ENCODE measurements around the gene SLC25A41. TPM values are rescaled to one million over a fixed set of nuclear protein-coding genes. Genes with fewer than 3 reads are reported as not detected.
"Not testable (repeated sequence)": the region's sequence is repeated elsewhere in the genome, so short reads cannot be mapped to it uniquely, and the experiment has no call there.

Gene SLC25A41
- total RNA-seq, 1 donor from 2014 or later: 0.70 TPM

- DNase-seq (ENCODE audit: extremely low read depth, low read depth, low spot score): not testable (repeated sequence)
Measured at GRCh38 chr19:6428692-6429418, 4.7 kb downstream of the SLC25A41 start.

GRCh38 chr19:6427131-6427530 is 6.4 kb downstream of the SLC25A41 start:
- DNase-seq (ENCODE audit: extremely low read depth, low read depth, low spot score): no peak

- DNase-seq (ENCODE audit: extremely low read depth, low read depth, low spot score): no peak
Measured at GRCh38 chr19:6425732-6426620, 7.6 kb downstream of the SLC25A41 start.

- peak; percentile 100 for DNase-seq (ENCODE audit: extremely low read depth, low read depth, low spot score)
Measured at GRCh38 chr19:6424939-6425731, 8.4 kb downstream of the SLC25A41 start.

- no peak for DNase-seq (ENCODE audit: extremely low read depth, low read depth, low spot score)
Measured at GRCh38 chr19:6424195-6424938, 9.2 kb downstream of the SLC25A41 start, which contains the start of gene KHSRP. KHSRP (minus strand) TSS chr19:6424811; CDS start chr19:6424701, 110 bp downstream.

GRCh38 chr19:6423499-6424194 is 9.9 kb downstream of the SLC25A41 start:
- no peak for DNase-seq (ENCODE audit: extremely low read depth, low read depth, low spot score)

GRCh38 chr19:6421075-6422014 is 12.2 kb downstream of the SLC25A41 start:
- no peak for DNase-seq (ENCODE audit: extremely low read depth, low read depth, low spot score)

- no peak for DNase-seq (ENCODE audit: extremely low read depth, low read depth, low spot score)
Measured at GRCh38 chr19:6418562-6418932, 15.0 kb downstream of the SLC25A41 start.

GRCh38 chr19:6417713-6418561 is 15.6 kb downstream of the SLC25A41 start:
- DNase-seq (ENCODE audit: extremely low read depth, low read depth, low spot score): no peak

GRCh38 chr19:6416658-6417405 is 16.7 kb downstream of the SLC25A41 start:
- no peak for DNase-seq (ENCODE audit: extremely low read depth, low read depth, low spot score)

- no peak for DNase-seq (ENCODE audit: extremely low read depth, low read depth, low spot score)
Measured at GRCh38 chr19:6415591-6416190, 17.9 kb downstream of the SLC25A41 start.

GRCh38 chr19:6414793-6415590 is 18.6 kb downstream of the SLC25A41 start:
- no peak for DNase-seq (ENCODE audit: extremely low read depth, low read depth, low spot score)

- no peak for DNase-seq (ENCODE audit: extremely low read depth, low read depth, low spot score)
Measured at GRCh38 chr19:6413721-6414643, 19.6 kb downstream of the SLC25A41 start.

GRCh38 chr19:6413291-6413690 is 20.3 kb downstream of the SLC25A41 start:
- no peak for DNase-seq (ENCODE audit: extremely low read depth, low read depth, low spot score)
